ENCODE measurements around the gene FYN.

FYN gene

GRCh38 chr6:111615916-111616612 lies 257.2 kb downstream of the FYN start:
- DNase-seq: no peak

- DNase-seq: no peak
Observed at GRCh38 chr6:111614833-111615582, 258.2 kb downstream of the FYN start.

GRCh38 chr6:111612379-111612778 lies 260.9 kb downstream of the FYN start:
- DNase-seq: no peak

GRCh38 chr6:111610548-111611172 lies 262.6 kb downstream of the FYN start:
- DNase-seq: no peak
